Stimulated activated CD4-positive, alpha-beta T cell treated with anti-CD3 and anti-CD28 coated beads, Interleukin-12 subunit alpha, Interleukin-12 subunit beta, amount 100 ng/mL, for 48 hours (primary cell): ENCODE results near the gene ALKBH7.
"Not testable (repeated sequence)": the region's sequence is repeated elsewhere in the genome, so short reads cannot be mapped to it uniquely, and the experiment has no call there.

Experiments
- DNase-seq, 3 donors: peaks; one replicate each; pipeline ENCODE4 v3.0.0-alpha.2; 2020; ENCODE audit warnings: low read depth in 2 of 3, low spot score in 1 of 3

ALKBH7 gene

GRCh38 chr19:6372594-6373095 is at the start of gene ALKBH7:
Gene ALKBH7 (plus strand): TSS chr19:6372794. CDS start chr19:6372821, 27 bp downstream.
- peak; percentile 92 to 95 (median 93) for DNase-seq

- no peak for DNase-seq
These were observed 47.8 kb upstream of the ALKBH7 start for GRCh38 chr19:6324757-6325156.

GRCh38 chr19:6325614-6326013 is 47.0 kb upstream of the ALKBH7 start:
- DNase-seq, result no peak

GRCh38 chr19:6326815-6327214 is 45.8 kb upstream of the ALKBH7 start:
- DNase-seq, result no peak

GRCh38 chr19:6333439-6333838 is 39.2 kb upstream of the ALKBH7 start, which contains the start of gene ACER1:
Gene ACER1 (minus strand): TSS chr19:6333612. CDS start chr19:6333551, 61 bp downstream.
- no peak for DNase-seq

GRCh38 chr19:6334490-6335285 is 37.9 kb upstream of the ALKBH7 start:
- no peak for DNase-seq

- DNase-seq, result no peak
These were observed 31.9 kb upstream of the ALKBH7 start for GRCh38 chr19:6340493-6341201.

GRCh38 chr19:6343462-6343861 is 29.1 kb upstream of the ALKBH7 start:
- DNase-seq, result no peak

GRCh38 chr19:6349271-6349670 is 23.3 kb upstream of the ALKBH7 start:
- DNase-seq, result not testable (repeated sequence)

- DNase-seq, result no peak
These were observed 21.9 kb upstream of the ALKBH7 start for GRCh38 chr19:6350688-6351087.

- DNase-seq, result no peak
These were observed 20.0 kb upstream of the ALKBH7 start for GRCh38 chr19:6352381-6353165.

- no peak for DNase-seq
These were observed 18.4 kb upstream of the ALKBH7 start for GRCh38 chr19:6354098-6354674.

- not testable (repeated sequence) for DNase-seq
These were observed 17.1 kb upstream of the ALKBH7 start for GRCh38 chr19:6355321-6356040.

- DNase-seq, result no peak
These were observed 15.4 kb upstream of the ALKBH7 start for GRCh38 chr19:6357174-6357573.

- no peak for DNase-seq
These were observed 14.6 kb upstream of the ALKBH7 start for GRCh38 chr19:6358003-6358402.

GRCh38 chr19:6359568-6360341 is 12.8 kb upstream of the ALKBH7 start:
- no peak for DNase-seq

GRCh38 chr19:6360445-6360844 is 12.1 kb upstream of the ALKBH7 start:
- not testable (repeated sequence) for DNase-seq

GRCh38 chr19:6360857-6361216 is 11.8 kb upstream of the ALKBH7 start:
- not testable (repeated sequence) for DNase-seq

- DNase-seq, result no peak
These were observed 10.6 kb upstream of the ALKBH7 start for GRCh38 chr19:6362027-6362350.

GRCh38 chr19:6362351-6362801 is 10.2 kb upstream of the ALKBH7 start:
- DNase-seq, result peak in 1 of 3 donors; percentile 14
